H1 (cell line): Measurements from ENCODE around the gene PAWR. TPM values are rescaled to one million over a fixed set of nuclear protein-coding genes. Genes with fewer than 3 reads are reported as not detected.

Experiments used
- CBX8 ChIP-seq: fragments of 300-800, 300-1000 bp; sonication (generic); IDR thresholded peaks from 2 replicates; pipeline ENCODE4 v1.7.1; 2016; ENCODE audit warnings: low read depth, low read length, borderline replicate concordance
- EP300 ChIP-seq, 2 experiments: IDR thresholded peaks; 1 replicate in 1 of 2; 2 replicates in 1 of 2; pipeline ENCODE4 v1.6.1; 2011 to 2012; ENCODE audit warnings: low read depth in 2 of 2, low read length in 2 of 2, mild to moderate bottlenecking in 2 of 2, borderline replicate concordance in 1 of 2, inconsistent platforms in 1 of 2, moderate library complexity in 1 of 2
- FOSL1 ChIP-seq: IDR thresholded peaks from 2 replicates; pipeline ENCODE4 v1.6.1; 2011; ENCODE audit warnings: mild to moderate bottlenecking, low read depth, low read length, moderate library complexity; ENCODE audit not compliant: insufficient read depth
- KDM5A ChIP-seq: fragments of 200-600 bp; IDR thresholded peaks from 2 replicates; pipeline ENCODE4 v1.7.1; 2012; ENCODE audit warnings: mild to moderate bottlenecking, low read length, inconsistent platforms, mixed read lengths
- RAD21 ChIP-seq, 2 experiments: IDR thresholded peaks in 1 of 2; conservative IDR thresholded peaks in 1 of 2; 2 replicates each; pipeline ENCODE4 v1.6.1; 2011; ENCODE audit warnings: low read depth in 2 of 2, low read length in 2 of 2, improper control_type of control experiment in 1 of 2, inconsistent platforms in 1 of 2, mild to moderate bottlenecking in 1 of 2, moderate library complexity in 1 of 2
- RXRA ChIP-seq: IDR thresholded peaks from 2 replicates; pipeline ENCODE4 v1.6.1; 2011; ENCODE audit warnings: low read depth, mild to moderate bottlenecking, low read length, moderate library complexity; ENCODE audit not compliant: insufficient read depth
- SRF ChIP-seq: IDR thresholded peaks from 2 replicates; pipeline ENCODE4 v1.6.1; 2011; ENCODE audit warnings: mild to moderate bottlenecking, low read depth, low read length, moderate library complexity
- TAF7 ChIP-seq: optimal IDR thresholded peaks from 2 replicates; pipeline ENCODE3; 2011; ENCODE audit warnings: low read depth, mild to moderate bottlenecking, inconsistent platforms, low read length, moderate library complexity, borderline replicate concordance
- polyA plus RNA-seq, 7 experiments: library from polyadenylated mRNA; depleted of rRNA in 3 of 7; stranded (reverse) in 5 of 7; unstranded in 2 of 7; fragments of >200 nt in 5 of 7; fragments of 200-250 nt in 2 of 7; gene quantifications; 1 replicate in 5 of 7; 2 replicates in 1 of 7; 4 replicates in 1 of 7; pipeline versions ENCODE4 v1.2.1 to v1.2.3, GENCODE V29; 2011 to 2013; ENCODE audit warnings: missing spikeins in 2 of 7, mixed read lengths in 2 of 7
- total RNA-seq: library from RNA; stranded (reverse); fragmentation: NEBNext Ultra II Directional; extraction: Animal tissue kit (Norgen Biotek cat#: 25700); gene quantifications from 2 replicates; pipeline ENCODE4 v1.2.1, GENCODE V29; 2021
- TF ChIP-seq, protein P1 (sequence below): fragments of 300-600 bp; sonication (generic); IDR thresholded peaks from 2 replicates; pipeline ENCODE4 v1.7.1; 2012; ENCODE audit warnings: low read length, moderate library complexity, mild to moderate bottlenecking, inconsistent platforms; ENCODE audit not compliant: insufficient replicate concordance

Gene PAWR
- total and polyA plus RNA-seq, 2 of the 8 experiments (the other 6 are each of a cell fraction or from before 2014, with no cell fraction given): 28.3 to 327 TPM

DNA sequence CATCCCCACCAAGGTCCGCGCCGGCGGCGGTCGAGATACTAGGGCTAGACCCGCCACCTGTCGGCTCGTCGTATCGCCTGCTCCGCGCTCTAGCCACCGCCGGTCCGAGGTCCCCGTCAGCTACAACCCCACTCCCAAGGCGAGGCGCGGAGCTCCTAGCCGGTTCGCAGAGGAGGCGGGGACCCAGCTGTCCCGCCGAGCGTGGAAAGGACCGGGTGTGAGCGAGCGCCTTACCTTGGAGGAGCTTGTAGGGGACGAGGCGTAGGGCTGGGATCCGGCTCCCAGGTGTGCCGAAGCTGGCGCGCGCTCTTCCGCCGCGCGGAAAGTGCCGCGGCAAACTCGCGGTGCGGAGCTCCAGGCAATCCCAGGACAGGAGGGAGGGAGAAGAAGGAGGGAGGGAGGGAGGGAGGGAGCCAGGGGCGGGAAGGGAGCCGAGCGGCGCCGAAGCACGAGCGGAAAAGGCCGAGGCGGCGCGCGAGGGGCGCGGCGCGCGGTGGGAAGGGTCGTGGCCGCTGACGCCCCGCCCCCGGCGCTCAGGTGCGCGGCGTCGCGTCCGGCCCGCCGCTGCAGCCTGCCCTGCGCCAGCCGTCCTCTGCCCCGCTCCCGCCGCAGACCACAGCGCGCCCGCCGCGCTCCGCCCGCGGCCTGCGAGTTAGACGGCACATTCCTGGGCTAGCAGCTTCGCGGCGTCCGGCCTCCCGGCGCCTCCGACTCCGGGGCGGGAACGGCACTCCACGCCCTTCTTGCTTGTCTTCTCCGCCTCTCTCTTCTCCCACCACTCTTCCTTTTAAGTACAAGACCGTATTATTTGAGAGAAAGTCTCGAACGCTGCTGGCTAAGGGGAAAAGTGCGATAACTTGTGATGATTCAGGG lies at the start of gene PAWR (continued):
- TF ChIP-seq, protein P1, sequence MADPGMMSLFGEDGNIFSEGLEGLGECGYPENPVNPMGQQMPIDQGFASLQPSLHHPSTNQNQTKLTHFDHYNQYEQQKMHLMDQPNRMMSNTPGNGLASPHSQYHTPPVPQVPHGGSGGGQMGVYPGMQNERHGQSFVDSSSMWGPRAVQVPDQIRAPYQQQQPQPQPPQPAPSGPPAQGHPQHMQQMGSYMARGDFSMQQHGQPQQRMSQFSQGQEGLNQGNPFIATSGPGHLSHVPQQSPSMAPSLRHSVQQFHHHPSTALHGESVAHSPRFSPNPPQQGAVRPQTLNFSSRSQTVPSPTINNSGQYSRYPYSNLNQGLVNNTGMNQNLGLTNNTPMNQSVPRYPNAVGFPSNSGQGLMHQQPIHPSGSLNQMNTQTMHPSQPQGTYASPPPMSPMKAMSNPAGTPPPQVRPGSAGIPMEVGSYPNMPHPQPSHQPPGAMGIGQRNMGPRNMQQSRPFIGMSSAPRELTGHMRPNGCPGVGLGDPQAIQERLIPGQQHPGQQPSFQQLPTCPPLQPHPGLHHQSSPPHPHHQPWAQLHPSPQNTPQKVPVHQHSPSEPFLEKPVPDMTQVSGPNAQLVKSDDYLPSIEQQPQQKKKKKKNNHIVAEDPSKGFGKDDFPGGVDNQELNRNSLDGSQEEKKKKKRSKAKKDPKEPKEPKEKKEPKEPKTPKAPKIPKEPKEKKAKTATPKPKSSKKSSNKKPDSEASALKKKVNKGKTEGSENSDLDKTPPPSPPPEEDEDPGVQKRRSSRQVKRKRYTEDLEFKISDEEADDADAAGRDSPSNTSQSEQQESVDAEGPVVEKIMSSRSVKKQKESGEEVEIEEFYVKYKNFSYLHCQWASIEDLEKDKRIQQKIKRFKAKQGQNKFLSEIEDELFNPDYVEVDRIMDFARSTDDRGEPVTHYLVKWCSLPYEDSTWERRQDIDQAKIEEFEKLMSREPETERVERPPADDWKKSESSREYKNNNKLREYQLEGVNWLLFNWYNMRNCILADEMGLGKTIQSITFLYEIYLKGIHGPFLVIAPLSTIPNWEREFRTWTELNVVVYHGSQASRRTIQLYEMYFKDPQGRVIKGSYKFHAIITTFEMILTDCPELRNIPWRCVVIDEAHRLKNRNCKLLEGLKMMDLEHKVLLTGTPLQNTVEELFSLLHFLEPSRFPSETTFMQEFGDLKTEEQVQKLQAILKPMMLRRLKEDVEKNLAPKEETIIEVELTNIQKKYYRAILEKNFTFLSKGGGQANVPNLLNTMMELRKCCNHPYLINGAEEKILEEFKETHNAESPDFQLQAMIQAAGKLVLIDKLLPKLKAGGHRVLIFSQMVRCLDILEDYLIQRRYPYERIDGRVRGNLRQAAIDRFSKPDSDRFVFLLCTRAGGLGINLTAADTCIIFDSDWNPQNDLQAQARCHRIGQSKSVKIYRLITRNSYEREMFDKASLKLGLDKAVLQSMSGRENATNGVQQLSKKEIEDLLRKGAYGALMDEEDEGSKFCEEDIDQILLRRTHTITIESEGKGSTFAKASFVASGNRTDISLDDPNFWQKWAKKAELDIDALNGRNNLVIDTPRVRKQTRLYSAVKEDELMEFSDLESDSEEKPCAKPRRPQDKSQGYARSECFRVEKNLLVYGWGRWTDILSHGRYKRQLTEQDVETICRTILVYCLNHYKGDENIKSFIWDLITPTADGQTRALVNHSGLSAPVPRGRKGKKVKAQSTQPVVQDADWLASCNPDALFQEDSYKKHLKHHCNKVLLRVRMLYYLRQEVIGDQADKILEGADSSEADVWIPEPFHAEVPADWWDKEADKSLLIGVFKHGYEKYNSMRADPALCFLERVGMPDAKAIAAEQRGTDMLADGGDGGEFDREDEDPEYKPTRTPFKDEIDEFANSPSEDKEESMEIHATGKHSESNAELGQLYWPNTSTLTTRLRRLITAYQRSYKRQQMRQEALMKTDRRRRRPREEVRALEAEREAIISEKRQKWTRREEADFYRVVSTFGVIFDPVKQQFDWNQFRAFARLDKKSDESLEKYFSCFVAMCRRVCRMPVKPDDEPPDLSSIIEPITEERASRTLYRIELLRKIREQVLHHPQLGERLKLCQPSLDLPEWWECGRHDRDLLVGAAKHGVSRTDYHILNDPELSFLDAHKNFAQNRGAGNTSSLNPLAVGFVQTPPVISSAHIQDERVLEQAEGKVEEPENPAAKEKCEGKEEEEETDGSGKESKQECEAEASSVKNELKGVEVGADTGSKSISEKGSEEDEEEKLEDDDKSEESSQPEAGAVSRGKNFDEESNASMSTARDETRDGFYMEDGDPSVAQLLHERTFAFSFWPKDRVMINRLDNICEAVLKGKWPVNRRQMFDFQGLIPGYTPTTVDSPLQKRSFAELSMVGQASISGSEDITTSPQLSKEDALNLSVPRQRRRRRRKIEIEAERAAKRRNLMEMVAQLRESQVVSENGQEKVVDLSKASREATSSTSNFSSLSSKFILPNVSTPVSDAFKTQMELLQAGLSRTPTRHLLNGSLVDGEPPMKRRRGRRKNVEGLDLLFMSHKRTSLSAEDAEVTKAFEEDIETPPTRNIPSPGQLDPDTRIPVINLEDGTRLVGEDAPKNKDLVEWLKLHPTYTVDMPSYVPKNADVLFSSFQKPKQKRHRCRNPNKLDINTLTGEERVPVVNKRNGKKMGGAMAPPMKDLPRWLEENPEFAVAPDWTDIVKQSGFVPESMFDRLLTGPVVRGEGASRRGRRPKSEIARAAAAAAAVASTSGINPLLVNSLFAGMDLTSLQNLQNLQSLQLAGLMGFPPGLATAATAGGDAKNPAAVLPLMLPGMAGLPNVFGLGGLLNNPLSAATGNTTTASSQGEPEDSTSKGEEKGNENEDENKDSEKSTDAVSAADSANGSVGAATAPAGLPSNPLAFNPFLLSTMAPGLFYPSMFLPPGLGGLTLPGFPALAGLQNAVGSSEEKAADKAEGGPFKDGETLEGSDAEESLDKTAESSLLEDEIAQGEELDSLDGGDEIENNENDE: no peak
- no peak for TF ChIP-seq SRF
- TF ChIP-seq RXRA: no peak
- no peak for TF ChIP-seq EP300 (IDR thresholded peaks at IDR 0.05; ENCODE audit: borderline replicate concordance in 1 of 2, low read depth in 2 of 2, low read length in 2 of 2)
- TF ChIP-seq TAF7: peak; percentile 80
- TF ChIP-seq KDM5A: no peak
- no peak for TF ChIP-seq FOSL1
- TF ChIP-seq RAD21 (IDR thresholded peaks at IDR 0.05 in 1 of 2, conservative IDR thresholded peaks at IDR 0.05 in 1 of 2; ENCODE audit: low read depth in 2 of 2, low read length in 2 of 2): peak; percentile 27 to 42; a peak in 2 of 4 replicates
- no peak for TF ChIP-seq CBX8
